ENCODE data around the gene ZNF555.

- no peak for TF ChIP-seq CTCF (IDR thresholded peaks at IDR 0.05; ENCODE audit: borderline replicate concordance, extremely low read depth, low read length, poor library complexity, severe bottlenecking)
- no peak for TF ChIP-seq EZH2 (IDR thresholded peaks at IDR 0.05; ENCODE audit: borderline replicate concordance, low read depth, low read length, severe bottlenecking)
These were observed 43.1 kb upstream of the ZNF555 start for GRCh38 chr19:2798158-2798685.

Data from DND-41 (cell line).